HUDEP-2 (cell line): ENCODE data around the gene SAPCD1.
A peak's percentile ranks its signal among the peaks of the same experiment; 100 is the strongest.

Experiments
- DNase-seq, 76 experiments: peaks; one replicate each; lab custom pipeline; 2025; ENCODE audit not compliant: unreplicated experiment in 76 of 76; lab: John Stamatoyannopoulos, UW

SAPCD1 gene

GRCh38 chr6:31744422-31744821 lies 18.0 kb upstream of the SAPCD1 start:
- no peak for DNase-seq

- DNase-seq, result no peak
Measured at GRCh38 chr6:31749301-31750036, 13.0 kb upstream of the SAPCD1 start.

GRCh38 chr6:31750411-31751022 lies 11.9 kb upstream of the SAPCD1 start:
- DNase-seq, result no peak

- DNase-seq, result no peak
Measured at GRCh38 chr6:31752739-31753319, 9.6 kb upstream of the SAPCD1 start.

DNA sequence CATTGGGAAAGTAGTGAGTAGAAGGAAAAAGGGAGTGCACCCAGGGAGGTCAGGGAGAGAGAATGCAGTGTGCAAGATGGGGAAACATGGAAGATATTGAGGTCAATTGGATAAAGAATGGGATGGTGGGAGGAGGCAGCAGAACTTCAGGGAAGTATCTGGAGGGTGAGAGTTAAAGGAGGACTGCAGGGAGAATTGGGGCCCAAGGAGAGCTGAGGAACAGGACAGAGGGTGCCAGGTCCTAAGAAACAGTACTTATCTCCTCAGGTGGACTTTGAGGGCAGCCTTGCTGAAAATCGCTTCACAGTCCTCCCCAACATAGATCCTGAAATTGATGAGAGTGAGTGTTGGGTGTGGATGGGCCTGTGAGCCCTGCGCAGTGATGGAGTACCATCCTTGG lies 4.2 kb upstream of the SAPCD1 start:
- no peak for DNase-seq

DNA sequence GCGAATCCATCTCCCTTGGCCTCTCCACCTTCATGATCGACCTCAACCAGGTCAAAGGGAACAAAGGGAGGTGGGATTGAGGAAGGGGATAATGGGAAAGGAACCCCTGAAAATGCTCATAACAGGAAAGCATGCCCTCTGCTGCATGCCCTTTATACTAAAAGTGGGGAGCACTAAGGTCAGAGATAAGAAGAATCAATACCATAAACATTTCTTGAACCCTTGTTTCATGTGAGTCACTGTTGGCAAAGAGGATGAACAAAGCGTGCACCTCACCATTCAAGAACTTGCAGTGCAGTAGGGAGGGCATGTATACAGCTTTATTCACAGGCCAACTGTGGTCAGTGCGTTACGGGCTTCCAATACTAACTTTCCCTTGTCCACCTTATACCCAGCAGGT lies 1.7 kb upstream of the SAPCD1 start:
- no peak for DNase-seq

DNA sequence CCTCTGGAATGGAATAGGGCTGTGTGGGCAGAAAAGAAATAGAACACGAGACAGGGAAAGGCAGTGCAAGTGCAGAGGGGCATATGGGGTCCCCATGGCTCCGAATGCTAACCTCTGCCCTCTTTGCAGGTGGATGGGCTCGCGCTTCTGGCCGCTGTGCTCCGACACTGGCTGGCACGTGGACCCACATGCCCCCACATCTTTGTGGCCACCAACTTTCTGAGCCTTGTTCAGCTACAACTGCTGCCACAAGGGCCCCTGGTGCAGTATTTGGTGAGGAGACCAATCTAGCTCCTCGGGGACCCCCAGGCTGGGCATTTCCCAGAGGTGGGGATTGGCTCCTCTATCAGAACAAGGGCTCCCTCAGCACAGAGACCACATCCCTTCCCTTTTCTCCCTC lies 1.1 kb upstream of the SAPCD1 start:
- no peak for DNase-seq

DNA sequence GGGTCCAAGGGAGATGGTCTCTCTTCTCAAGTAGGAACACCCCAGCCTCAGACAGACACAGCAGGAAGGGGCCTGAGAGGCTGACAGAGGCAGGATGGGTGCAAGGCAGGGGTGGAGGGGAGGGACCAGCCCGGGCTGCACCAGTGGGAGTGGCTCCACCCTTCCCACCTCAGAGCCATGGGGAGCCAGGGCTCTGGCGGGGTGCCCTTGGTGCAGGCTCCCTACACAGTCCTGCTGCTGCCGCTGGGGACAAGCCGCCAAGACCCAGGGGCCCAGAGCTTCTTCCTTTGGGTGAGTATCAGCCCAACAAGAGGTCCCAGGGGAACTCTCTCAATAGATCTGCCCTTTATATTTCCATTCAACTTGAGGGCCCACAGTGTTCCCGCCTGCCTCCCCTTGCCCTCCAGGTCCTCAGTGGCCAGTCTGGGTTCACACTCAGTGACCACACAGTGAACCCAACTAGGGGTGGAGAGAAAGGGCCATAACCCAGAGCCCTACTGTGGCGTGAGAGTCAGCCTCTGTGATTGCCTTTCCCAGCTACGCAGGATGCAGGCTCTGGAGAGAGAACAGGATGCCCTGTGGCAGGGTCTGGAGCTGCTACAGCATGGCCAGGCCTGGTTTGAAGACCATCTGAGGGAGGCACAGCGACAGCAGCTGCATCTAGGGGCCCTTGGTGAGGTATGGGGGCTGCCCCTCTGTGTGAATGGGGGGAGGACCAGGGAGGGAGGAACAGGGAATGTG lies 592 bp downstream of the SAPCD1 start:
- no peak for DNase-seq

DNA sequence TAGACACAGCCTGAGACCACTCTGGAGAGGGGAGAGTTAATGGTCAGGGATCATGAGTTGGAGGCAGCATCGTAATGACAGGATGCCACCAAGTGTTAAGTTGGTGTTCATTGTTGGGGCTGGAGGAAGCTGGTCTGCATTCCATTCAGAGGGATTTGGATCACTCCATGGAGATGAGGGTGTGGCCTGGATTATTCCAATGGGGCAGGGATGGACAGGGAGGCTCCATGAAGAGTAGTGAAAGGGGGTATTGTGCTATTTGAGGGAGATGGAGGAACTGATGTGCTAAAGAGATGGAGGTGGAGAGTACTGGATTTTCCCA lies 1.1 kb downstream of the SAPCD1 start:
- no peak for DNase-seq

GRCh38 chr6:31764198-31764597 lies 1.7 kb downstream of the SAPCD1 start:
- DNase-seq, result no peak

- no peak for DNase-seq
Measured at GRCh38 chr6:31765559-31765909, 3.1 kb downstream of the SAPCD1 start.

DNA sequence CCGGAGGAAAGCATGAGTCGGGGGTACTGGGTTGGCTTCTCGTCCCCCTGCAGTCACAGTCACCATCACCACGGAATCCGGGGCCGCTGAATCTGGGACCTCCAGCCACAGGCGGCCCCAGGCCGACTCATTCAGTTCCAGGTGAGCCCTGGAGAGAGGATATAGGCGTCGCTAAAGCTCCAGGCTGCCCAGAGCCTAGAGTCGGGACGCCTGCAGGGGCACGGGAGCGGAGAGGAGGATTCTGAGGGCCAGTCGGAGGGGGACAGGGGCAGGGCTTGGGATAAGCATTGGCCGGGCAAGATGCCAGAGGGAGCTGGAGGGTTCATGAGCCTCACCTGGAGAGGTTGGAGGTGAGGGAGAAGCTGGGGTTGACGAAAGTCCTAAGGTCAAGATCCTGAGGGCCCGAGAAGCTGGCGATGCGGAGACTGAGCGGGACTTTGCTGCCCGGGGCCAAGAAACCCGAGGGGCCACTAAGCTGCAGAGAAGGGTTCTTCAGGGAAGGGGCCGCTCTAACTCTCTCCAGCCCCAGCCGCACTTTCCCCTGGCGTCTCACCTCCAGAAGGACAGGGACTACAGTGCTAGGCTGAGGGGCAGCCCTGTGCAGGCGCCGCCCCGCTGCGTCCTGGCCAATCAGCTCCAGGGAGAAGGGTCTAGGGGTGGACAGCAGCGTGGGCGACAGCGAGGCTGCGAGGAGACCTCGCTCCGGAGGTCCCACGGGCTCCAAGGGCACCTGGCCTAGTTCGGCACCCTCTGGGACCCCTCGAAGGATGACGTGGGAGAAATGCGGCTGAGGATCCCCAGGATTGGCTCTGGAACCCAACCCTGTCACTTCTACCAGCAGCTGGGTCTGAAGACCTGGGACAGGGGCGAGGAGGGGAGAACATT lies 3.7 kb downstream of the SAPCD1 start:
- no peak for DNase-seq

GRCh38 chr6:31767096-31767645 lies 4.7 kb downstream of the SAPCD1 start:
- no peak for DNase-seq

- DNase-seq, result no peak
Measured at GRCh38 chr6:31768363-31769257, 6.2 kb downstream of the SAPCD1 start.

DNA sequence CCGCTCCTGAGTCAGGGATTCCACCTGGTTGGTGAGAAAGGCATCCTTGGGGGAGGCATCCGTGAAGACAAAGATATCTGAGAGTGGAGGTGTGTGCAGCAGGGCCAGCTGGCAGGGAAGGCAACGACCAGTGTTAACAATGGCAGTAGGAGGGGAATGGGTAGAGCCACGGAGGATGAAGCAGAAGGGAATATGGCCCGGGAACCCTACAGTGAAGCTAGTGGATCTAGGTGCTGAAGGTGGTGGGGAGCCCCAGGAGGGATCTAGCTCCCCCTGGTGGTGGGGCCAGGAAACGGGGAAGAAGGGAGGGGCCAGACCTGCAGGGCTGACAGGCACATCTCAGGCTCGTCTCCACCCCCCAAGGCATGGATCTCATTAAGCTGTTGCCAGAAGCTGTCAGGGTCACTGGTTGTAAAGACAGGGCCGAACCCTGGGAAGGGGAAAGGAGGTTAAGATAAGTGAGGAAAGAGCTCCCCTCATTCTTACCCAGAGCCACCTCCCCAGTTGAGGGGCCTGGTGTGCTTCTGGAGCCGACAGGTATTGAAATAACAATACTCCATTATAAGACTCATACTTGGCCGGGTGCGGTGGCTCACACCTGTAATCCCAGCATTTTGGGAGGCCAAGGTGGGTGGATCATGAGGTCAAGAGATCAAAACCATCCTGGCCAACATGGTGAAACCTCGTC lies 7.4 kb downstream of the SAPCD1 start:
- peak in 73 of 76 experiments; percentile 20 to 95 (median 85) for DNase-seq

DNA sequence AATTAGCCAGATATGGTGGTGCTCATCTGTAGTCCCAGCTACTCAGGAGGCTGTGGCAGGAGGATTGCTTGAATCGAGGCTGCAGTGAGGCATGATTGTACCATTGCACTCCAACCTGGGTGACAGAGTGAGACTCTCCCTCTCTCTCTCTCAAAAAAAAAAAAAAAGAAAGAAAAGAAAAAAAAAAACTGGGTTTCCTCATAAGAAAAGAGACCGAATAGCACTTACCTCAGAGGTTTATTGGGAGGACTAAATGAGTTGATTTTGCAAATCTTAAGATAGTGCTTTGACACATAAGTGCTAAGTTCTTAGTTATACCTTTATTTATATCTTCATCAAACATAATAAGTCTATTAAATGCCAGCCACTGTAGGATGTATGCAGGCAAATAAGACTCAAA lies 8.4 kb downstream of the SAPCD1 start:
- no peak for DNase-seq

GRCh38 chr6:31771992-31772358 lies 9.5 kb downstream of the SAPCD1 start:
- peak in 11 of 76 experiments; percentile 12 to 41 (median 23) for DNase-seq

GRCh38 chr6:31775184-31775583 lies 12.7 kb downstream of the SAPCD1 start:
- DNase-seq, result peak in 14 of 76 experiments; percentile 8 to 46 (median 26)
